HG02870 (cell line): Measurements from ENCODE around the gene PEAR1.

ENCODE experiments used
- ATAC-seq: cut with Tn5 transposase; IDR thresholded peaks from one replicate; pipeline ENCODE4 v1.9.1; 2021; ENCODE audit warnings: mild to moderate bottlenecking, moderate library complexity; ENCODE audit not compliant: unreplicated experiment

PEAR1 gene

DNA sequence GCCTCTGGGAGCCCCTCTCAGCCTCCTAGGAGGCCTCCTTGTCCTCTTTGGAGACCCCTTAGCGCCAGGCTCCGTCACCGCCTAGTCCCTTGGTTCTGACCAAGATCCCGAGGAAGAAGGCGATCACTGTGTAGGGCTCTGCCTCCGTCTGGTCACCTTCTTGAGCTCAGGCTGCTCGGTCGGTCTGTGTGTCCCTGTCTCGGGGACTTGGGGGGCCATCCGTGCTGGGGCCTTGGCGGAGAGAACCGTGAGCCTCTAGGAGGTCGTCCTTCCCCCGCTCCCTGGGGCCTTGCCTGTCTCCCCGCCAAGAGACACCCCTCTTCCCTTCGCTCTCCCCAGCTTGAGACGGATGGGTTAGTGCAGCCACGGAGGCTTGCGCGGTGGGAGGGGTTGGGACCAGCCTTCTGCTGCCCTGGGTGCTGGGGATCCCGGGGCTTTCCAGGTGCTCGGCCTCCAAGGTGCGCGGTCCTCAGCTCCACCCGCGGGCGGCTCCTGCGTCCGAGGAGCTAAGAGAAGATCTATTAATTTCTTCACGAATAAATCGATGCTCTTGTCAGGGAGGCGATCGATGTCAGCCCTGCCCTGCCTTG is 33.9 kb upstream of the PEAR1 start:
- no peak for ATAC-seq

DNA sequence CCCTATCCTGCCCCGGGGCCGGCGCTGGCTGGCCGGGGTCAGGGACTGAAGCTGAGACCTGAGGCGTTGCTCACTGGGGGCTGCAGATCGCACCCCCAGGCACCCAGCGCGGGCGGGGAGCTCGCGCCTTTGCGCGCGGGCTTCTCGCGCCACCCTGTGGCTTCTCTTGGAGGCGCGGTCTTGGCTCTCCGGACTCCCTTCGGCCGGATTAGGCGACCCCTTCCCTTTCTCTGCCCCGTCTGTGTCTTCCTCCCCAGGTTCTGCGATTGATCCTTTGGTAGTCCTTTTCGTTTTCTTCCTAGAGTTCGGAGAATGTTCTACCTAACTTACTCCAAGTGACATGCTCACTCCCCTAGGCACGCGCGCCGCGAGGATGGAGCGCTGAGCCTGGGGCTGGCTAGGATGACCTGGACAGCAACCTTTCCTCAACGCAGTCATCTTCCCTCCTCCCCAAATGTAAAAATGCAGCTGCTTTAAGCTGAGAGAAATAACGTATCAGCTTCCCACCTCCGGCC is 33.3 kb upstream of the PEAR1 start:
- no peak for ATAC-seq

DNA sequence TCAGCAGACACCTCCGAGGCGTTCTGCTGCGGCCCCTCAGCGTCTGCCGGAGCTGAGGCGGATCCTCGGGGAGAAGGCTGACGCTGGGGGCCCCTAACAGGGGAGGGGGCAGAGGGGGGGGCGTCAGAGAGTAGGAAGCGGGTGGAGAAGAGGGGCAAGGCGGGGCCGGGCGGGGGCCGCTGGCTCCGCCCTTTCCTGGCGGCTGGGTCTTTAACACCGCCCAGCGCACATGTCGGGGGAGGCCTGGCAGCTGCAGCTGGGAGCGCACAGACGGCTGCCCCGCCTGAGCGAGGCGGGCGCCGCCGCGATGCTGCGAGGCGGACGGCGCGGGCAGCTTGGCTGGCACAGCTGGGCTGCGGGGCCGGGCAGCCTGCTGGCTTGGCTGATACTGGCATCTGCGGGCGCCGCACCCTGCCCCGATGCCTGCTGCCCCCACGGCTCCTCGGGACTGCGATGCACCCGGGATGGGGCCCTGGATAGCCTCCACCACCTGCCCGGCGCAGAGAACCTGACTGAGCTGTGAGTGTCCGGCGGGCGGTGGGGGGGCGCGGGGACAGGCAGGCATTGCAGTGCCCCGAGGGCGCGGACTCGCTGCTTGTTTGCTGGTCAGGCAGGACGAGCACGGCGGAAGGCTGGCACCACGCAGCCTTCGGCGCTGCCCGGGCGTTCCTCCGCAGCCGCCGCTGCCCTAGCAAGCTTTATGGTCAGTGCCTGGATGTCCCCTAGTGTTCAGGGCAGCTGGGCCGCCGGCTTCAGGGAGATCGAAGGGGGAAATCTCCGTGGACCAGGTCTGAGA is 32.7 kb upstream of the PEAR1 start, which contains the start of gene NTRK1:
TSS of gene NTRK1 (plus strand) at position 238 of the 796 bp plus-strand sequence. CDS start at position 308, 70 bp downstream.
- no peak for ATAC-seq

DNA sequence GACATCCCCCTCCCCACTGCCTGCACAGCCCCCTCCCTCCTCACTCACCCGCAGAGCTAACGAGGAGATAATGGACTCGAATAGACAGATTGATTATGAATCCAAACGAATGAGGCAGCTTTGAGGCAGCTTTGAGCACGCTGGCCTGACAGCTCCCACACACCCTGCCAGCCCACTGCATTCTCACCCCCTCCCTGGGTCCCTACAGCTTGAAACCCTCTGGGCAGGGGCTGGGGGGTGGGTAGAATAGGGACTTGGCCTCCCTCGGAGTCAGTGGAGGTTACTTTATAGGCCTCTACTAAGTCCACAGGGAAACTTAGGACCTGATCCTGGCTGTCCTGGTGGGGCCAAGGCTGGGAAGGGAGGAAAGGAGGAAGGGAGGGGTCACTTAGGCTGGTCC is 30.9 kb upstream of the PEAR1 start:
- ATAC-seq = no peak

DNA sequence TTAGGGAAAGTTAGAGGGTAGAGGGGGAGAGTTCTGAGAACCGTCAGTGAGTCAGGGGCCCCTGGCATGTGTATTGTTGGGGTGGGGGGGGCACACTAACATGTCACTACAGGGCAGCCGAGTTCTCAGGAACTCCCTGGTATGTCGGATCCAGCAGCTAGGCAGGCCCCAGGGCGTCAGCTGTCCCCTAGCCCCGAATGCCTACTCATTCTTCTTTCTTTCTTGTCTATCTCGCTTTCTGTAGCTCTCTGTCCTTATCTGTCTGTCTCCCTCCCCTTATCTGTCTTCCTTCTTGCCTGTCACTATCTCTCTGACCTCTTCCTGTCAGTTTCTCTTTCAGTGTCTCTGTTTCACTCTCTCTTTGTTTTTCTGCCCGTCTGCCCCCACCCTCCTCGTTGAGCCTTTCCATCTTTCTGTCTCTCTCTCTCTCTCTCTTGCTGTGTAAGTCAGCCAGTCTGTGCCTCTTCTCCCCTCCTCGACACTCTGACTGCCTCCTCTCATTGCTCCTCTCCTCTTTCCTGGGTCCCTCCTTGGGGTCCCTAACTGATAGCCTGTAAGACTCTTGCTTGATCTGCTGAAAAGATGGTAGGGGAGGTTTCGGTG is 30.4 kb upstream of the PEAR1 start:
- ATAC-seq = no peak

DNA sequence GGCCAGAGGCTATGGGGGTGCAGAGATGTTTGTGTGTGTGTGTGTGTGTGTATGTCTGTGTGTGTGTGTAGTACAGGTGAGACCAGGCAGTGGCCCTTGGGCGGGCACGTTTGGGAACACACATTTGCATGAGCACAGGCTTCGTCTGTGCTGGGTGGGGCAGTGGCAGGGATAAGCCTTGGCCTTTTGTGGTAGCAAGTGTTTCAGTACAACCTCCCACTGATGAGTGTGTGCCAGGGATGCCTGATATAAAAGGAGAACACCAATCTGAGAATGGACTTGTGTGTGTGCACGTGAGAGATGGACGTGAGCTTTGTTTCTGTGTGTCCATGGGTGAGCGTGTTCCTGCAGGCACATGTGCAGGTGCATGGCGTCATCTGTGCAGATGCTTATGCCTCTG is 29.9 kb upstream of the PEAR1 start:
- ATAC-seq = no peak

DNA sequence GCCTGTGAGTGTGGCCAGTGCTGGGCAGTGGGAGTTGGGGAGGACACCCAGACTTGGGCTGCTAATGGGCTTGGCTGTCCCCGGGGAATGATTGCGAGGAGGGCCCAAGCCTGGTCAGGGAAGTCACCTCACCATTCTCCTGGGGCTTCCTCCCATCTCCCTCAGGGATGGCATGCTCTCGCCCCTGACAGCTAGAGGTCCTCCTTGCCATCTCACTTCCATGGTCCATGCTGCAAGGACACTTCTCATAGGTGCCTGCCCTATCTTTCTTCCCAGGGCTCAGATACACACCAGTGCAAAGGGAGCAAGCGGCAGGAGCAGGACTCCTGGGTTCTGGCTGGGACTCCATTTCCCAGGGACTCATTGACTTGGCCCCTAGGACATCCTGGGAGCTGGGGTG is 28.7 kb upstream of the PEAR1 start:
- no peak for ATAC-seq

DNA sequence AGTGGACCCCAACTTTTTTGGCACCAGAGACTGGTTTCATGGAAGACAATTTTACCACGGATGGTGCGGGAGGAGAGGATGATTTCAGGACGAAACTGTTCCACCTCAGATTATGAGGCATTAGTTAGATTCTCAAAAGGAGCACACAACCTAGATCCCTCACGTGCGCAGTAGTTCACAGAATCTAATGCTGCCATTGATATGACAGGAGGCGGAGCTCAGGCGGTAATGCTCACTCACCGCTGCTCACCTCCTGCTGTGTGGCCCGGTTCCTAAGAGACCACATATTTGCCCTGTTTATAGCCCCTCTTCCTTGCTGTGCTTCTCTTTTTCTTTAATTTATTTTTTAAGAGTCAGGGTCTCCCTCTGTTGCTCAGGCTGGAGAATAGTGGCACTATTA is 28.3 kb upstream of the PEAR1 start:
- ATAC-seq = no peak

DNA sequence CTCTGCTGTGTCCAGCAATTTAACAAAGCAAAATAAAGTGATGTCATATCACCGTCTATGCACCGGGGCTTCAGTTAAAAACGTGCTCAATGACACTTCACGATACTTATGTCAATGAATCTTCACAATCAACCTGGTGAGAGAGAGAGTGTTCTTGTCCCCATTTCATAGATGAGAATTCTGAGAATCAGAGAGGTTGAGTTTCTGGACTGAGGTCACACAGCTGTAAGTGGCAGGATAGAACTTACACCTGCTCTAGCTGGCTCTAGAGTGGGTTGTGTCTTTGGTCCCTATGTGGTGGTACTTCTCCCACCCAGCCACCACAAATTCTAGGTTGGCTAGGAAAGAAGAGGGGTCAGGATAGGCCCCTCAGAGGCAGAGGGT is 27.7 kb upstream of the PEAR1 start:
- no peak for ATAC-seq

DNA sequence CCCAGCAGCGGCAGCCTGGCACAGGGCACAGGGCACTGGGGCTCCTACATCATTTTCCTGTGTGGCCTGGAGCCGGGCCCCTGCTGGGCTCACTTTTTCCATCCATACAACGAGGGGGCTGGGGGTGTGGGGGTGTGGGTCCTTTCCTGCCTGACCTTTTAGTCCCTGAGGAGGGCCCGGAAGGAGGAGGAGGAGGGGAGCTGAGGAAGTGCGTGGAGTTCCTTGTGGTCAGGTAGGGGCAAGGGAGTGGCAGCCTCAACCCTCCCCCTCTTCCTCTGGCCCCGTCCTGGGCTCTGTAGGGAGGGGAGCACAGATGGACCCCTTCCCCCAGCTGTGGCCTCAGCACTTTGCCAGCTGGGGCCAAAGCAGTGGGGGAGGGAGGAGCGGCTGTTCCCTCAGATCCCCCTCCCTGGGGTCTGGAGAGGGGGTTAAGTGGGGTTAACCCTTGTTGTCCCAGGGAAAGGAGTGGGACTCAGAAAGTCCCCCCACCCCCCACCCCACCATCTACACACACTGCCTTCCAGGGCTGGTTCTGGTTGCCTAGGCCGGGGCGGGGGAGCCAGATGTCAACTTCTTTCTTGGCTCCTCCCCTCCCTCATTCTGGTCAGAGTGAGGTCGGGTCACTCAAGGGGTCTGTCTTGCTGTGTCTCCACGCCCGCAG is 27.1 kb upstream of the PEAR1 start:
- no peak for ATAC-seq

DNA sequence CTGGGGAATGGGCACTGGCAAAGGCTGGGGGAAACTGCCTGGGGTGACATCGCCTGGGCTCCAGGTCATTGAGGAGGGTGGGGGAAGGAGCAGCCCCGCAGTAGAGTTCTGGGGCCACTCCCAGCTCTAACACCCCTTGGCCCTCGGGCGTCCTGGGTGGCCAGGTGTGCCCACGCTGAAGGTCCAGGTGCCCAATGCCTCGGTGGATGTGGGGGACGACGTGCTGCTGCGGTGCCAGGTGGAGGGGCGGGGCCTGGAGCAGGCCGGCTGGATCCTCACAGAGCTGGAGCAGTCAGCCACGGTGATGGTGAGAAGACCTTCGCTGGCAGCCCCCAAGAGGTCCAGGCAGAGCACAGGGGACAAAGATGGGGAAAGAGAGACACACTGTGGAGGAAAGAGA is 25.2 kb upstream of the PEAR1 start:
- no peak for ATAC-seq

DNA sequence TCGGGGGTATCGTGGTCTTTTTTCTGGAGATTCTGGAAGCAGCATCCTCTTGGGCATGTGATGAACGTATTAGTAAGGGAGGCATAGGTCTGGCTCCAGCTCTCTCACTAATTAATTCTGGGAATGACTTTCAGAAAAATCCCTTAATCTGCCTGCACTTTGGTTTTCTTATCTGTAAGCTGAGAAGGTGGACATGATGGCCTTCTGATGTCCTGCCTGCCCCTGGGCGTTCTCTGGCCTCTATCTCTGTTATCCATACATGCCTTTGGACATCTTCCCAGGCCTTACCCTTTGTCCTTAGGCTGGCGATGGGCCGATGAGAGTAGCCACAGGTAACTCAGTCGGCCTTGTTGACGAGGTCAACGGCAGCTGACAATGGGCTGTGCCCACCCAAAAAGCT is 24.1 kb upstream of the PEAR1 start:
- ATAC-seq = no peak

DNA sequence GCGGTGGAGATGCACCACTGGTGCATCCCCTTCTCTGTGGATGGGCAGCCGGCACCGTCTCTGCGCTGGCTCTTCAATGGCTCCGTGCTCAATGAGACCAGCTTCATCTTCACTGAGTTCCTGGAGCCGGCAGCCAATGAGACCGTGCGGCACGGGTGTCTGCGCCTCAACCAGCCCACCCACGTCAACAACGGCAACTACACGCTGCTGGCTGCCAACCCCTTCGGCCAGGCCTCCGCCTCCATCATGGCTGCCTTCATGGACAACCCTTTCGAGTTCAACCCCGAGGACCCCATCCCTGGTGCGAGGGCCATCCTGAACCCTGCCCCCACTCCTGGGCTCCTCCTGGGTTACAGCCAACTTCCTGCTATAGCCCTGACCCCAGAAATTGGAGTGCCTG is 19.9 kb upstream of the PEAR1 start:
- no peak for ATAC-seq

DNA sequence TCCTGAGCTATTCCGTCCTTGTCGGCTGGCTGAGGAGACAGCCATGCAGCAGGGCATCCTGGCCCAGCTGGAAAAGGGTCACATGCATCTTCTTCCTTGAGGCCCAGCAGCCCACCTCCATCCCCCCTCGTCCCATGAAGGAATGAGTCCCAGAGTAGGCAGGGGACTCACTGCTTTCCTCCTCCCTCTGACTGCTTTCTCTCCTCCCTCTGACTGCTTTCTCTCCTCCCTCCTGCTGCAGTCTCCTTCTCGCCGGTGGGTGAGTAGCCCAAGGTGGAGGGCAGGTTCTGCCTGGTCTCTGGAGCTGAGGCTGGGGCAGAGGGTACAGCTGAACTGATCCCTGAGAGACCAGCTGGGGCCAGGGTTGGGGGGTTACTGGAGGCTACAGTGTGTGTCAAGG is 19.4 kb upstream of the PEAR1 start:
- no peak for ATAC-seq

DNA sequence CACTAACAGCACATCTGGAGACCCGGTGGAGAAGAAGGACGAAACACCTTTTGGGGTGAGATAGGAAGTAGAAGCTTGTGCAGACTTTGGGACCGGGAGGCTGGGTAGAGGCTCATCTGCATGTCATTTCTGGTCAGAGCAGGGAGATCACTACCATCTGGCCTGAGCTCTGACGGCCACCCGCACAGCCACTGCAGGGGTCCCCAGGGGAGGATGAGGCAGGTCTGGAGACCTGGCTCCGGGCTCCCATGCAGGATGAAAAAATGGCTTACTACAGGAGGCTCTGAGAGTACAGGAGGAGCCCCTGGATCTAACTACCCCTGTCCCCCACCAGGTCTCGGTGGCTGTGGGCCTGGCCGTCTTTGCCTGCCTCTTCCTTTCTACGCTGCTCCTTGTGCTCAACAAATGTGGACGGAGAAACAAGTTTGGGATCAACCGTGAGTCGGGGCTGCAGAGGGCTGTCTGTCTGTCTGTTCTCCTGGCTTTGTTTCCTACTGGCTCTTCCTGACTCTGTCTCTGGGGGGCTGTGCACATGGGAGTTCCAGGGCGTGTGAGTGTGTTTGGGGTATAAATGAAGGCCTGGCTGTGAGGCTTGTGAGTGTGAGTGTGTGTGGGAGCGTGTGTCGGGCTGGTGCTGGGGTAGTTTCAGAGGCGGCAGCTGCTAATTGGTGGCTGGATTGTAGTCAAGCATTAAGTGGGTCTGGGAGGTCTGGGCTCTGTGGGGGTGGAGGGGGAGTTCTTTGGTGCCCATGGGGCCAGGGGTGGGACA is 18.8 kb upstream of the PEAR1 start:
- ATAC-seq = no peak

DNA sequence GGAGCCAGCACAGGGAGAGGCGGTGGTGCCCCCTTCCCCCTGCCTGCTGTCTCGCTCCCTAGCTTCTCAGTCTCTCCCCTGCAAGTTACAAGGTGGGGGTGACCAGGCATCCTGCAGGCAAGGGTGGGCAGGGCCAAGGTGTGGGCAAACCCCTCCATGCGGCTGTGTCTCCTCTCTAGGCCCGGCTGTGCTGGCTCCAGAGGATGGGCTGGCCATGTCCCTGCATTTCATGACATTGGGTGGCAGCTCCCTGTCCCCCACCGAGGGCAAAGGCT is 18.2 kb upstream of the PEAR1 start:
- no peak for ATAC-seq

DNA sequence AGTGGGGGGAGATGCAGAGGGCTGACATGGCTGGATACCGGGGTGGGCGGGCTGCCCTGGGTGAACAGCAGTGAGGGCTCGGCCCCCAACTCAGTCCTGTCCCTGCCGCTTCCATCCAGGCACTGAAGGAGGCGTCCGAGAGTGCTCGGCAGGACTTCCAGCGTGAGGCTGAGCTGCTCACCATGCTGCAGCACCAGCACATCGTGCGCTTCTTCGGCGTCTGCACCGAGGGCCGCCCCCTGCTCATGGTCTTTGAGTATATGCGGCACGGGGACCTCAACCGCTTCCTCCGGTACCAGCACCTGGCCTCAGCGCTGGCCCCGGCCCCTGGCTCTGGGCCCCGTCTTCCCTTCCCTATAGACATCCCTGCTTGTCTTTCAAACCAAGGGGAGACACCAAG is 17.2 kb upstream of the PEAR1 start:
- no peak for ATAC-seq

DNA sequence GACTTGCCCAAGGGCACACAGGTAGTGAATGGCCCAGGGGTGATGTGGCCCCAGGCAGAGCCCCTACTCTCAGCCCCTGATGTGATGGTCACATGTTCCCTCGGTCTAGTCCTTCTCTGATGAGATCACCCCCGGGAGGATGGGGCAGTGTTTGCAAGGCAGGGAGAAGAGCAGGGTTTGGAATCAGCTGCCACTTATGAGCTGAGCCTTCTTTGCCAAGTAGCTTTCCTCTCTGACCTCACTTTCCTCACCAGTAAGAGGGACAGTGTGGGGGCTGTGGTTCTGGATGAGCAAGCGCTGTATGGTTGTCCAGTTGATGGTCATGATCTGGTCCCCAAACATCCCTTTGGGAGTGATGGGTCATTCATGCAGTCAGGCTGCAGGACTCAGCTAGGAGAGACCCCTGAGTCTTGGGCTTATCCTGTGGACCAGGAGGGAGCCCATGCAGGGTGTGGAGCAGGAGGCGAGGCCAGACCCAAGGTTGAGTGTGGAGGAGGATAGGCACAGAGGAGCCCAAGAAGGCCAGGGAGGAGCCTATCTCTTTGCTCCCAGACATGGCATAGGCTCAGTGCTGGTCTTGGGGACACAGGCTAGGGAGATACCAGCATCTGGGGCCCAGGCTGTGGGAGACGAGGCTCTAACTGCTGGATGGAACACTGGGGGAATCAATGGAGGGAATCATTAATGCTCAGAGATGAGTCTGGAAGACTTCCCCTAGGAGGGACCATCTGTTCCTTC is 15.9 kb upstream of the PEAR1 start:
- ATAC-seq = no peak

DNA sequence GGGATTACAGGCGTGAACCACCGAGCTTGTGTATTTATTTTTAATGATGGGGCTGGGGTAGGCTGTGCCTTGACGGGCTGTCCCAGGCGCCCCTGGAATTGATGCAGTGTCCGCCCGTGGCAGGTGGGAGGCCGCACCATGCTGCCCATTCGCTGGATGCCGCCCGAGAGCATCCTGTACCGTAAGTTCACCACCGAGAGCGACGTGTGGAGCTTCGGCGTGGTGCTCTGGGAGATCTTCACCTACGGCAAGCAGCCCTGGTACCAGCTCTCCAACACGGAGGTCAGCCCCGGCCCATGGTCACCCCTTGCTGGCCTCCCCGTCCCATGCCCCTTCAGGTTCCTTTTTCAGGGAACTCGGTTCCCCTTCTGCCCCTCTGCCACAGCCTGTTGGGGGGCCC is 13.6 kb upstream of the PEAR1 start:
- no peak for ATAC-seq

DNA sequence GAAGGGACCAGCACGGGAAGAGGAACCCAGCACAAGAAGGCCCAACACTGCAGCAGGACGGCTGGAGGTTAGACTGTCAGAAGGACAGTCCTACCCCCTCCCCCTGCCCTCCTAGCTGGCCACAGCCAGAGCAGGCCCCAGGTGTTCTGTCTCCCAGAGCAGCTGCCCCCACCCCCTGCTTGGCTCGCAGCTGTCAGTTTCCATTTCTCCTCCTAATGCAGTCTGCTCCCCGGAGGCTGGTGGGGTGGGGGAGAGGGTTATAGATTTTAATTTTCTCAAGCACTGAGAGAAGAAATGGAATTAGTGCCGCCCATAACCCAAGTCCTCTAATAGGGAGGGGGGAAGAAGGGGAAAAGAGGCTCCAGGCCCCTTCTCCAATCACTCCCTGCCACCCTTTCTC is 13.0 kb upstream of the PEAR1 start:
- ATAC-seq = no peak
